SIG-M5 treated with dmso at 0.1 percent for 504 hours (cell line): ENCODE measurements around the gene TGFBRAP1.
A peak's percentile ranks its signal among the peaks of the same experiment; 100 is the strongest.

Experiments used
- DNase-seq: peaks from one replicate; lab custom pipeline; 2025; ENCODE audit not compliant: unreplicated experiment; lab: John Stamatoyannopoulos, UW

TGFBRAP1 gene

GRCh38 chr2:105321875-105322646 is 7.5 kb downstream of the TGFBRAP1 start:
- no peak for DNase-seq

- DNase-seq: no peak
Observed at GRCh38 chr2:105320651-105321215, 8.8 kb downstream of the TGFBRAP1 start.

- no peak for DNase-seq
Observed at GRCh38 chr2:105317937-105318336, 11.6 kb downstream of the TGFBRAP1 start.

- DNase-seq: no peak
Observed at GRCh38 chr2:105315314-105315713, 14.2 kb downstream of the TGFBRAP1 start.

DNA sequence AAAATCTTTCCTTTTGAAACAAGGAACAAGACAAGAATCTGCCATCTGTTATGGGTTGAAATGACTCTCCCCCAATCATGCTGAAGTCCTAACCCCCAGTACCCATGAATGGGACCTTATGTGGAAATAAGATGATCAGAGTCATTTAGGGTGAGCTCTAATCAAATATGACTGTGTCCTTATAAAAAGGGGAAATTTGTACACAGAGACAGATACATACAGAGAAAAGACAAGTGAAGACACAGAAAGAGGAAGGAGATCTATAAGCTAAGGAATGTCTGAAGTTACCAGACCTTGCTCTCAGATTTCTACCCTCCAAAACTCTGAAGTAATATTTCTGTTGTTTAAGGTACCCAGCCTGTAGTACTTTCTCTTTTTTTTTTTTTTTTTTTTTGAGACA is 15.7 kb downstream of the TGFBRAP1 start:
- DNase-seq: peak; percentile 77

GRCh38 chr2:105309147-105309545 is 20.4 kb downstream of the TGFBRAP1 start:
- DNase-seq: peak; percentile 82

DNA sequence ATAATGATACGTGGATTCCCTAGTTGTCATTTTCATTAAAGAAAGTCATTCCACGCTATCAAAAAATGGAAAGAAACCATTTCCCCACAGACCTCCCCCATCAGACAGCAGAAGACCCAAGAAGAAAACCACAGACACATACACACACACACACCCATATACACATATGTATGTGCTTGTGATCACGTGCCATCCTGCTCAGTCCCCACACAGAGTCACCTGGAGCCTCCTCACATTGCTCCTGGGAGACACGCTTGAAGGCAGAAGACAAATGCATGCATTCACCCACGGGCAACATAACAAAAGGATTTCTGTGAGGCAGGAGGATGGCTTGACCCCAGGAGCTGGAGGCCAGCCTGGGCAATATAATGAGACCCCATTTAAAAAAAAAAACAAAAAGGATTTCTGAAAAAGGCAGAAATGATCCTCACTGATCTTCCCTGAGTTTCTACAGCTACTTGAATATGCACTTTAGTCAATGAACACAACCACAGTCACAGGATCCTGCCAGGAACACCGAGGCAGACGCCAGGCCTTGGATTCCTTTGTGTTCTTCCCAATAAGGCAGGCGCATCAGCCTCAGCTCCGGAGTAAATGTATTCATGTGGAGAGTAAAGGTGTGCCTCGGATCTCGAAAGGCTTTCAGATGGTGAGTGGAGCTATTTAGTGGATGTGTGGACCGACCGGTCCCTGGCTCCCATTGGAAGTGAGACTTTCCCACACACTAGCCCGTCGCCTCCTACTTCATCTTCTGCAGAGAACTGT is 21.0 kb downstream of the TGFBRAP1 start:
- no peak for DNase-seq

DNA sequence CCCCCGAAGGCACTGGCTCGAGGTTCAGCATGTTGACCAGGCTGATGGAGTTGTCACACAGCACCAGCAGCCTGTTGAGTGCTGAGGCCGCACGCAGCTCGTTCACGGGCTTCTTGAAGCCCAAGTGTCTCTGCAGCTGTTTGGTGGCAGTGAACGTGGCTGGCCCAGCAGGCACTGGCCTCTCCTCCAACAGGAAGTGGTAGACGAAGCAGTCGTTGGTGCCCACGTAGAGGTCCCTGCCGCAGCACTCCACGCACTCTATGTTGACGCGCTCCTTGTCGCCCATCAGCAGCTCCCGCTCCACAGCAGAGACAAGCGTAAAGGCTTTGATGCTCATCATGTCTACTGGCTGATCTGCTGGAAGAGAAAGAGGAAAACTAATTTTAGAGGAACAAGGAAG is 21.6 kb downstream of the TGFBRAP1 start:
- DNase-seq: no peak

- DNase-seq: no peak
Observed at GRCh38 chr2:105307550-105307949, 22.0 kb downstream of the TGFBRAP1 start.

- DNase-seq: no peak
Observed at GRCh38 chr2:105307146-105307545, 22.4 kb downstream of the TGFBRAP1 start.

GRCh38 chr2:105301646-105302045 is 27.9 kb downstream of the TGFBRAP1 start:
- DNase-seq: no peak

- DNase-seq: no peak
Observed at GRCh38 chr2:105299290-105299689, 30.2 kb downstream of the TGFBRAP1 start.

DNA sequence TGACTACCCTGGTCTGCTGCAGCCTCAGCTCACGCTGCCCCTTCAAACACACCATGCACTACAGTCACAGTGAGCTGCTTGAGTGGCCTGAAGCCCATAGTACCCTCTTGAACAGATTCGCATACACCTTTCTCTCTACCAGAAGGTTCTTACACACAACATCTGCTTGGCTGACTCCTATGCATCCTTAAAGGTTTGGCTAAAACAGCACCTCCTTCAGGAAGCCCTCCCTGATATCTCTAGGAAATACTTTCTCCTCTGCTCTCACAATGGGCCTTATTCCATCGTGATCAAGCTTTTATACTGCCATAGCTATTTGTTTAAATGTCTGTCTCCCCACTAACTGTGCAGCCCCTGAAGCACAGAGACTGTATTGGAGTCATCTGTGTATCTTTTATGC is 31.5 kb downstream of the TGFBRAP1 start:
- DNase-seq: no peak

GRCh38 chr2:105297216-105297615 is 32.3 kb downstream of the TGFBRAP1 start:
- DNase-seq: no peak

DNA sequence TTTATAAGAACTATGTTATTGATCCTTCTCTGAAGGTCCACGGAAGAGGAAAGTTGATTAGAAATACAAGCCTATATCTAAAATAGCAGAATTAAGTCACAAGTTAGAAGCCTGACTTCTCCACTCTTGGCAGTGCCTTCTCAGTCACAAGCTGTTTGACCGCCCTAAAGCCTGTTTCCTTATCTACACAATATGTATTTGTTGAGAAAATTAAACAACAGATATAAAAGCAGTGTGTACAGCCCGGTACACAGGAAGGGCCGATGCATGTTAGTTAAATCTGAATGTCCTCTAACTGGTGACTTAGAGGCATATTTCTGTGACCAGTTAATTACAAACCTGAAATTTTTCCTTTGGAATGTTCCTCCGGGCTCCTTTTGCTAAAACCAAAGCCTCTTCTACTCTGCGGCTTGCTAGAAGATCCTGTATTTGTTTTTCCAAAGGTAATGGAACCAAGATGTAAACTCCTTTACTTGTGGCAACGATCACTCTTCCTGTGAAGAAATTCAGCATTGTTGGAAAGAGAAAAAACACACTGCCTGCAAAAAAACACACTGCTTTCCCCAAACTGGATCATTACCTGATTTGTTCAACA is 33.4 kb downstream of the TGFBRAP1 start:
- no peak for DNase-seq

GRCh38 chr2:105294844-105295481 is 34.6 kb downstream of the TGFBRAP1 start:
- peak; percentile 68 for DNase-seq

- no peak for DNase-seq
Observed at GRCh38 chr2:105294046-105294445, 35.5 kb downstream of the TGFBRAP1 start.

DNA sequence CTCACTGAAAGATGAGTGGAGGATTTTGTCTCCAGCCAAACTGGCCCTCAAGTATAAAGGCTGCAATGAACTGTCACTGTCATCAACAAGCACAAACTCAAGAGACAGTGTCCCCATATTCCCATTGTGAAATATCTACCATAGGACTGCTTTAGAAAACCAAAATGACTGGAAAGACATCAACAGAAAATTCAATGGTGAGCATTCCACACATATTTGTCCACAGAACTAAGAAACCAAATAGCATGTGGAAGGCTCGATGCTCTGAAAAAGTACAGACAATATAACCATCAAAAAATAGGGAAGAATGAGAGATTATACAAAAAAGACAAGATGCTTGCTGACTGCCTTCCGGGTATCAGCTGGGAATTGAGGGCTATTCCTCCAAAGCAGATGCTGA is 37.6 kb downstream of the TGFBRAP1 start:
- DNase-seq: no peak

GRCh38 chr2:105290981-105291660 is 38.4 kb downstream of the TGFBRAP1 start:
- no peak for DNase-seq

DNA sequence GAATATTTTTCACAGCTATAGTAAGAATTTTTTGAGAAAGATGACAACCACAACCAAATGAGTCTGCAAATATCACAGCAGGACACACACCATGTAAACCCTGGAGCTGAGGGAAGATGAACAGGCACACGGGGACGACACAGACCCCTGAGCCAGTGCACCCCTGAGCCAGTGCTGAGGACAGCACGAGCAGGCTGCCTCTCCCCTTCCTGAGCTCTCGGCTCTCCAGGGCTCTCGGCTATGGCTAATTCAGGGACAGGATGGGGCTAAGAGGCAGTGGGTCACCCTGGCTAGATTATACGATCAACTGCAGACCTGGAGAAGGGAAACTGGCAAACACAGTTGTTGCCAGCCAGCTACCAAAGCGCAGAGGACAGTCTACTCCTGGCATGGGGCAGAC is 41.4 kb downstream of the TGFBRAP1 start:
- DNase-seq: no peak

GRCh38 chr2:105287692-105288091 is 41.8 kb downstream of the TGFBRAP1 start:
- DNase-seq: peak; percentile 23
